NCI-H2107 treated with DMSO at 0.1 percent for 48 hours (cell line): ENCODE data around the gene NACAD.

Experiments used
- DNase-seq: peaks from one replicate; lab custom pipeline; 2025; ENCODE audit not compliant: unreplicated experiment; lab: John Stamatoyannopoulos, UW

NACAD gene

DNA sequence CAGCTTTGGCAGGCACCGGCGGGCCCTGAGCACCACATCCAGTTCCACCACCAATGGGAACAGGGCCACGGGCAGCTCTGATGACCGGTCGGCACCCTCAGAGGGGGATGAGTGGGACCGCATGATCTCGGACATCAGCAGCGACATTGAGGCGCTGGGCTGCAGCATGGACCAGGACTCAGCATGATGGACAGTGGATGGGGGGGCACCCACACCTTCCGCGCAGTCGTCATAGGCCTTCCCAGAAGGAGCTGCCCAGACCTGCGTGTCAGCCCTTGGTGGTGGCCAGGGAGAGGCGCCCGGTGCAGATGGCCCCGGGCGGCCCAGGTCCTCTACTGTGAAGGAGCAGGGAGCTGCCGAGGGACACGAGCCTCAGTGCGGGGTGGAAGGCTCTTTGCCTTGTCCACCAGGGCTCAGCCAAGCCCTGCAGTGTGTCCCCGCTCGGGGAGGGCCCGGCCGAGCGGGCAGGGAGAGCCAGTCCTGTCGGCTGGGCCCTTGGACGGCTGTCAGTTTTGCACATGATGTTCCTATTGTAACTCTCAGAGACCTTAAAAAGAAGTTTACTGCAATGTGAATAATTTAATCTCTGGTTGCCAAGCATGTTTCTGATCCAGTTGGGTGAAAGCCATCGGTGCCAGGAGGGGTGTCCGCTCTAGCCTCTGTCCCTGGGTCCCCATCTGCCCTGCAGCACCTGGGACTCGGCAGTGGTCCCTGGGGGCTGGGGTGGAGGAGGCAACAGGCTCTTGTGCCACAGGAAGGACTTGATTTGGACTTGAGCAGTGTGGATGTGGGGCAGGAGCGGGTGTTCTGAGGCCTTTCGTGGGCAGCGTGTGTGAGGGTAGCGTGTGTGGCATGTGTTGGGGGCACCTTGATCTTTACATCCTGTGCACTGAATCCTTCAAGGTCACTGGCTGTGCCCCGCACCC lies 12.6 kb downstream of the NACAD start:
- no peak for DNase-seq

DNA sequence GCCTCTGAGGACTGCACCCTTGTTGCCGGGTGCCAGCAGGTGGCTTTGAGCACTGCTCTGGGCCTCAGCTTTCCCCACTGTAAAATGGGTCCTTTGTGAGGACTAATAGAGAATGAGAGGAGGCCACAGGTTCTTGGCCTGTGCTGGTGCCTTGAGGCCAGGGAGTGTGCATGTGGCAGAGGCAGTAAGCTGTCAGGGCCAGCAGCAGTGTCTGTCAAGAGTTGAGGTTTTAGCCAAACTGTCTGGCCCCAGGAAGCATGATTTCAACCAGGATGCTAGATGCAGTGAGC lies 13.5 kb downstream of the NACAD start:
- no peak for DNase-seq

GRCh38 chr7:45074528-45075354 lies 14.0 kb downstream of the NACAD start:
- no peak for DNase-seq

GRCh38 chr7:45073786-45074527 lies 14.8 kb downstream of the NACAD start:
- no peak for DNase-seq

- DNase-seq, result no peak
These were observed 15.6 kb downstream of the NACAD start for GRCh38 chr7:45073031-45073785.

- no peak for DNase-seq
These were observed 16.4 kb downstream of the NACAD start for GRCh38 chr7:45072131-45073030.

DNA sequence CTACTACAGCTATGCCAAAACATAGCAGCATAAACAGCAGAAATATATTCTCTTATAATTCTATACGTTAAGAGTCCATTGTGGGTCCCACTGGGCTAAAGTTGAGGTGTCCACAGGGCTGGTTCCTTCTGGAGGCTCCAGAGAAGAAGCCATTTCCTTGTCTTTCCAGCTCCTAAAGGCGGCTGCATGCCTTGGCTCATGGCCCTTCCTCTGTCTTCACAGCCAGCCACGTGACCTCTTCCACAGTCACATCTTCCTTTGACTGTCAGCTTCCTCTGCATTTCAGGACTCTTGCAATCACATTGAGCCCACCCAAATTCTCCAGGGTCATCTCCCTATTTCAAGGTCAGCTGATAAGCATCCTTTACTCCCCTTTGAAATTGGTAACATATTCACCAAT lies 17.2 kb downstream of the NACAD start:
- DNase-seq, result no peak

DNA sequence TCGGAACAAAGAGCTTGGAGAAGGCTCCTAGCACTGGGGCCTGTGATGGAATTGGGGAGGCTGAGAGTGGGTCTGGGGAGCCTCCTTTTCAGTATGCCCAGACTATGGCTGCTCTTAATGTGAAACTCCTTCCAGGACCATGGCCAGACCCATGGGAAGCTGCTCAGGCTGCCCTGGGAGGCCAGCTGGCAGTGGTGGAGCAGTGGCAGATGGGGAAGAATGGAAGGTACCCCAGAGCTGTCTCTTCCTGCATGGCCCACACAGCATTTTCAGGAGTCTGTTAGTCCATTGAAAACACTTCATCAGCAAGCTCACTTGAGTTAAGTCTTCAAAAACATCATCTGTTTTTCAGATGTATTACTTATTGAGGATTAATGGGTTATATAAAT lies 18.5 kb downstream of the NACAD start:
- no peak for DNase-seq

GRCh38 chr7:45069444-45070253 lies 19.1 kb downstream of the NACAD start:
- no peak for DNase-seq

DNA sequence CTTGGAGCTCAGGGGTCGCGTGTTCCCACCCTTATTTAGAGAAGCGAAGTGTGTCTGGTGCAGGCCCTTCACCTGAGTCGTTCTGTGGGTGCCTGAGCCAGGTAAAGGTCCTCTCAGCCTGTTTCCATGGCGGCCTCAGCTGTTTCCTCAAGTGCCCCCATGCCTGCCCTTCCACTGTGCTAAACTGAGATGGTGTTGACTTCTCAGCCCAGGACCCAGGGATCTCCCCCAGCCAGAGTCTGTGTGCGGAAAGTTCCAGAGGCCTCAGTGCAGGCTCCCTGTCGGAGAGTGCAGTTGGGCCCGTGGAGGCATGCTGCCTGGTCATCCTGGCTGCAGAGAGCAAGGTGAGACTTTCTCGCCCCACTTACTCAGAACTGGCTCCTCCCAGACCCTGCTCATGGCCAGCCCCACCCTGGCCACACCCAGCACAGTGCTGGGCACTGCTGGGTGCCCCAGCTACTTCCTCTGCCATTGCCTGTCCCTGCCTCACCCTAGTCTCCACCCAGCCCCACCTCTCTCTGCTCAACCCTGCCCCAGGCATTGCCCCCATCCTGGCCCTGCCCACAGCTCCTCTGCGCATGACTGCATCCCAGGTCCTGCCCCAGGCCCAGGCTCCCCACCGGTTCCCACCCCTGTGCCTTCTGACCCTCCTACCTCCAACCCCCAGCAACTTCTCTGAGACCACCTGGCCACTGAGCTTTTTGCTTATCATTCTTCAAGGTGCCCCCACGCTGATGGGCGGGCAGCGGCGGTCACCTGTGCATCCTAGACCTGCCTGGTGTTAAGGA lies 20.3 kb downstream of the NACAD start:
- no peak for DNase-seq

GRCh38 chr7:45067582-45067981 lies 21.2 kb downstream of the NACAD start:
- DNase-seq, result no peak

GRCh38 chr7:45066409-45066808 lies 22.4 kb downstream of the NACAD start:
- no peak for DNase-seq

GRCh38 chr7:45065031-45065995 lies 23.5 kb downstream of the NACAD start:
- no peak for DNase-seq

DNA sequence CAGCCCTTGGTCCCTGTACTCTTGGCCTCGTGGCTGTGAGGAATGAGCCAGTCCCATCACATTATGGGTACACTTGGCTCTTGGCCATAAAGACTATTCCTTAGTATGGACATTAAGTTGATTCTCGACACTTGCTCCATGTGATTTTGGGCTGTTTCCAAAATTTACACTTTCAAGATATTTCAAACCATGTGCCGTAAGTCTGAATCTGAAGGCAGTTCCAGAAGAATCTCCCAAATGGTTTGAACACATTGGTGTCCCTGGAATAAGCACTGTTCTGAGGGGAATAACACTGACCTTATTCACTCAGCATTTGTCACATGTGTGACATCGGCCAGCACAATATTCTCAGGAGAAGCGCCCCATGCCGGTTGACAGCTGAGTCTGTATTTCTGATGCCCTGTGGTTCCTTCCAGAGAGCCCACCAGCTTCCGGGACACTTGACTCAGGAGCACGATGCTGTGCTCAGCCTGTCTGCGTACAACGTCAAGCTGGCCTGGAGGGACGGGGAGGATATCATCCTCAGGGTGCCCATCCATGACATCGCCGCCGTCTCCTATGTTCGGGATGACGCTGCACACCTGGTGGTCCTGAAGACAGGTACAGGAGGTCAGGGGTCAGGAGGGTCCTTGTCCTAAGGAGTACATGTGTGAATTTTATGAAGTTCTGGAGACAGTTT lies 24.6 kb downstream of the NACAD start:
- no peak for DNase-seq

GRCh38 chr7:45061806-45062425 lies 26.9 kb downstream of the NACAD start:
- DNase-seq, result no peak

DNA sequence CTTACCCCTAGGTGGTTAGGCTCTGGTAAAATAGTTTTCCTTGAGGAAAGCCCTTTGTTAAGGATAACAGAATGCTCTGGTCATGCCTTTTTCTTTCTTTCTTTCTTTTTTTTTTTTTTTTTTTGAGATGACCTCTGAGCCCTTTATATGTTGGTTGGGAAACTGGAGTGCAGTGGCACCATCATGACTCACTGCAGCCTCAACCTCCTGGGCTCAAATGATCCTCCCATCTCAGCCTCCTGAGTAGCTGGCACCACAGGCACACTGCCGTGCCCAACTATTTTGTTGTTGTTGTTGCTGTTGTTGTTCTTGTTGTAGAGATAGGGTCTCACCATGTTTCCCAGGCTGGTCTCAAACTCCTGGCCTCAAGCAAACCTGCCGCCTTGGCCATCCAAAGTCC lies 27.4 kb downstream of the NACAD start:
- no peak for DNase-seq
